ENCODE data around the gene STX8.
"Not testable (repeated sequence)": the region's sequence is repeated elsewhere in the genome, so short reads cannot be mapped to it uniquely, and the experiment has no call there.

STX8 gene

GRCh38 chr17:9498490-9498889, 77.1 kb downstream of the STX8 start:
- DNase-seq: no peak

GRCh38 chr17:9488556-9488955, 87.1 kb downstream of the STX8 start:
- no peak for DNase-seq

- no peak for DNase-seq
Observed at GRCh38 chr17:9487406-9487805, 88.2 kb downstream of the STX8 start.

GRCh38 chr17:9484789-9485188, 90.8 kb downstream of the STX8 start:
- no peak for DNase-seq

- no peak for DNase-seq
Observed at GRCh38 chr17:9479964-9480363, 95.7 kb downstream of the STX8 start.

GRCh38 chr17:9478889-9479288, 96.7 kb downstream of the STX8 start:
- no peak for DNase-seq

- no peak for DNase-seq
Observed at GRCh38 chr17:9475101-9475658, 100.4 kb downstream of the STX8 start.

GRCh38 chr17:9473711-9474110, 101.9 kb downstream of the STX8 start:
- no peak for DNase-seq

- DNase-seq: no peak
Observed at GRCh38 chr17:9472541-9472940, 103.1 kb downstream of the STX8 start.

GRCh38 chr17:9472094-9472493, 103.5 kb downstream of the STX8 start:
- DNase-seq: no peak

- no peak for DNase-seq
Observed at GRCh38 chr17:9470171-9470570, 105.4 kb downstream of the STX8 start.

GRCh38 chr17:9468937-9469336, 106.7 kb downstream of the STX8 start:
- no peak for DNase-seq

GRCh38 chr17:9468532-9468931, 107.1 kb downstream of the STX8 start:
- no peak for DNase-seq

GRCh38 chr17:9467518-9467917, 108.1 kb downstream of the STX8 start:
- DNase-seq: no peak

GRCh38 chr17:9465210-9465921, 110.3 kb downstream of the STX8 start:
- no peak for DNase-seq

GRCh38 chr17:9457005-9457404, 118.6 kb downstream of the STX8 start:
- DNase-seq: no peak

GRCh38 chr17:9456330-9456729, 119.3 kb downstream of the STX8 start:
- DNase-seq: no peak

GRCh38 chr17:9451934-9452333, 123.7 kb downstream of the STX8 start:
- no peak for DNase-seq

- not testable (repeated sequence) for DNase-seq
Observed at GRCh38 chr17:9447298-9447697, 128.3 kb downstream of the STX8 start.

GRCh38 chr17:9446528-9446927, 129.1 kb downstream of the STX8 start:
- DNase-seq: no peak

- DNase-seq: no peak
Observed at GRCh38 chr17:9445424-9445823, 130.2 kb downstream of the STX8 start.

GRCh38 chr17:9444687-9445086, 130.9 kb downstream of the STX8 start:
- no peak for DNase-seq

GRCh38 chr17:9443811-9444210, 131.8 kb downstream of the STX8 start:
- no peak for DNase-seq

- no peak for DNase-seq
Observed at GRCh38 chr17:9439851-9440250, 135.8 kb downstream of the STX8 start.

- no peak for DNase-seq
Observed at GRCh38 chr17:9436630-9437029, 139.0 kb downstream of the STX8 start.

Measured in stimulated activated CD8-positive, alpha-beta memory T cell treated with anti-CD3 and anti-CD28 coated beads, Interleukin-4, amount 100 ng/mL, for 48 hours (primary cell).